ENCODE results near the gene CDK18.

- no peak for TF ChIP-seq CTCF (IDR thresholded peaks at IDR 0.05 in 2 of 3, conservative IDR thresholded peaks at IDR 0.05 in 1 of 3; ENCODE audit: control insufficient read depth in 2 of 3, extremely low read depth in 1 of 3, insufficient read depth in 1 of 3, low read depth in 3 of 3, low read length in 3 of 3)
- TF ChIP-seq MTA2 (IDR thresholded peaks at IDR 0.05; ENCODE audit: low read depth): no peak
- no peak for TF ChIP-seq NRF1 (conservative IDR thresholded peaks at IDR 0.05; ENCODE audit: low read depth, low read length)
- no peak for TF ChIP-seq CREB1 (IDR thresholded peaks at IDR 0.05; ENCODE audit: low read depth)
- TF ChIP-seq USF1 (IDR thresholded peaks at IDR 0.05; ENCODE audit: borderline replicate concordance, extremely low read length, insufficient read depth, low read depth, low read length): no peak
- no peak for TF ChIP-seq POLR2A (IDR thresholded peaks at IDR 0.05; ENCODE audit: low read depth, low read length)
- TF ChIP-seq TBL1XR1 (IDR thresholded peaks at IDR 0.05; ENCODE audit: low read depth, low read length): no peak
- TF ChIP-seq ZNF24 (IDR thresholded peaks at IDR 0.05): no peak
- TF ChIP-seq HCFC1 (IDR thresholded peaks at IDR 0.05; ENCODE audit: low read length): no peak
- TF ChIP-seq FOXM1 (IDR thresholded peaks at IDR 0.05; ENCODE audit: low read depth, low read length): no peak
- TF ChIP-seq TCF7 (IDR thresholded peaks at IDR 0.05; ENCODE audit: borderline replicate concordance): no peak
- TF ChIP-seq RB1 (IDR thresholded peaks at IDR 0.05; ENCODE audit: borderline replicate concordance): no peak
- no peak for TF ChIP-seq TCF12 (IDR thresholded peaks at IDR 0.05; ENCODE audit: low read depth, low read length)
Measured at GRCh38 chr1:205538235-205538840, 33.9 kb downstream of the CDK18 start.

Measured in GM12878 (cell line).